GM15510 (cell line): Measurements from ENCODE around the gene WNT4.

Experiments used
- POLR2A ChIP-seq: IDR thresholded peaks from 3 replicates; pipeline ENCODE4 v1.6.1; 2011; ENCODE audit warnings: borderline replicate concordance; ENCODE audit not compliant: insufficient read length; ENCODE audit errors: extremely low read depth

WNT4 gene

DNA sequence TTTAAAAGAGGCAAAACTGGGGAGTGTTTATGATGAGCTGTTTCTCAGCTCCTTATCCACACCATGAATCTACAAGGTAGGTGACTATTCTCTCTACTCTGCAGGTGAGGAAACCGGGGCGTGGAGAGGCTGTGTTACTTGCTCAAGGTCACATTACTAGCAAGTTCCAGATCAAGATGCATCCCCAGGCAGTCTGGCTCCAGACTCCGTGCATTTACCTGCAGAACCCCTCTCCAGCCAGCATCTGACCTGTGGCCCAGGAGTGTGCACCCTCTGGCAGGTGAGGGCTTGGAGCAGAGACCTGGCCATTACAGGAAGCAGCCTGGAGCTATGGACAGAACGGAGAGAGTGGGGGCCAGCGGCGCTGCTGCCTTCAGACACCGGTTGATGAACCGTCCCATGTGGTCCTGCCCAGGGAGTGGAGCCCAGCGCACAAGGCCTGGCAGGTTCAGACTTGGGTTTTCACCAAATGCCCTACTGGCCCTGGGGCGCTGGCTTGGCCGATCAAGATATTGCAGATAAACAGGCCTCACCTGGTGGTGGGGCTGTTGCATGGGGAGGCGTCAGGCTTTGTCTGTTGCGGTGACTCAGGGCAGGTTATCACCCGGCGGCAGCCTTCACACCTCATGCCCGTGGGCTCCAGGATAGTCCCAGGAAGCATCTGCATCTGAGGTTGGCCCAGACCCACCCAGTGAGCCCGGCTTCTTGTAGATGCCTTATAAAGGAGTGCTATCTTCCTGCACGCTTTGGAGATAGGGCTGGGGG is 29.2 kb upstream of the WNT4 start:
- no peak for TF ChIP-seq POLR2A

DNA sequence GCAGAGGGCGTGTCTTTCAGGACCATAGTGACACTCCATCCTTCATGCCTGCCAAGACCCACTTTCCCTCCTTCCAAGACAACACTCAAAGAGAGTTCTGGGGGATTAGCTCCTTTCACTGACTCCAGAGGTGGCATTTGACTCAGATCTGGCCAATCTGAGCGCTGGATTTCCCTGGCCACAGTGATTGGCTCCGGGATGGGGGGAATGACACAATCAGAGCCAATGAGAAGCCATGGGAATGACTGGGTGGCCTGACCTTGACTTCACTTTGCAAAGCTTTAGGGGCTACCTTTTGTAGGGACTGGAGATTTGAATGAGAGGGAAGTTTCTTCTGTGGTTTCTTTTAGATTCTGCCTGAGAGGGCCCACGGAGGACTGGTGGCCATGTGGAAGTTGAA is 26.9 kb upstream of the WNT4 start:
- TF ChIP-seq POLR2A = no peak

- TF ChIP-seq POLR2A = no peak
Measured at GRCh38 chr1:22168412-22168973, 25.6 kb upstream of the WNT4 start.

GRCh38 chr1:22166439-22166838 is 23.5 kb upstream of the WNT4 start:
- no peak for TF ChIP-seq POLR2A

- TF ChIP-seq POLR2A = no peak
Measured at GRCh38 chr1:22164841-22165808, 22.2 kb upstream of the WNT4 start.

GRCh38 chr1:22163564-22163963 is 20.7 kb upstream of the WNT4 start:
- TF ChIP-seq POLR2A = no peak

DNA sequence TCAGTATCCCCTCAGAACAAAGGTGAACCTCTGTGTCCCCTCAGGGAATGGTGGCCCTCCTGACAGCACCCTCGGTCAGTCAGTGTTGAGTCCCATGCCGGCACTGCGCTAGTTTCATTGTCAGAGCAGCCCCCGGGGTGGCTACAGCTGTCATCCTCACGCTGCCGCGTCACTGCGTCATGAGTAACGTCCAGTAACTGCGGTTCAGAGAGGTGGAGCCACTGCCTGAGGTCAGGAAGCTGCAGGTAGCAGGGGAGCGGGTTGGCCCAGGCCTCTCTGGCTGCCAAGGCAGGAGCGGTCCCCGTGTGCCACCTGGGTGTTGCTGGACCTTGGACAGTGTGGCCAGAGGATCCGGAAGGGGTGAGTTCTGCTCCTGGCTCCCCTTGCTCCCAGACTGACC is 20.2 kb upstream of the WNT4 start:
- TF ChIP-seq POLR2A = no peak

DNA sequence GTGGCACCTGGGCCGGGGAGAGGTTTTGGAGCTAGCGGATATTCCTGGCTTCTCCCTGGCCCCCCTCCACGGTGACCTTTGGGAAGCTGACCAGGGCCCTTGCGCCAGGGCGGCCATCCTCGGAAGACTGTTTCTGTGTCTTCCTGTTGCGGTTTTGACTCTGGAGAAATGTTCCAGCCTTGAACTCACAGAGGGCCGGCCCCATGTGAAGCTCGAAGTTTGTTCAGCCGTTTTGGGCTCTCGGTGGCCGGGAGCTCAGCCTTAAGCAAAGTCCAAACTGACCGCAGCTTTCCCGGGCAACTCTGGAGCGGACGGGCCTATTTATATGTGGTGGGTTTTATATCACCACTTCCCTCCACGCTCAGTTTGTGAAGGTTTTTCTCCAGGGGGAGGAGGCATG is 17.0 kb upstream of the WNT4 start:
- TF ChIP-seq POLR2A = no peak

- TF ChIP-seq POLR2A = no peak
Measured at GRCh38 chr1:22158654-22159053, 15.8 kb upstream of the WNT4 start.

GRCh38 chr1:22157359-22157966 is 14.6 kb upstream of the WNT4 start:
- TF ChIP-seq POLR2A = no peak

DNA sequence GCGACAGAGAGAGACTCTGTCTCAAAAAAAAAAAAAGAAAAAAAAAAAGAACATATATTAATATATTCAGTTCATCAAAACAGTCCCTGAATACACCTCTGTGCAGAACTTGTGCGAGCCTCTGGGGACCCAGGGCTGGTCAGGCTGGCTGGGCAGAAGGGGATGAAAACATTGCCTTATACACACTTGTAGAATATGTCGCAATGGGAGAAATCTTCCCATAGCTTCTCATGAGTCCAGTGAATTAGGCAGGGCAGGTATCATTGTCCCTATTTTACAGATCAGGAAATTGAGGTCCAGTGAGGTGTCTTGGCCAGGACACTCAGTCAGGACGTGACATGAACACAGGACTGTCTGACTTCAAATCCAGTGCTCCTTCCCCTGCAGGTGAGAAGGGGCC is 12.6 kb upstream of the WNT4 start:
- no peak for TF ChIP-seq POLR2A

GRCh38 chr1:22154626-22155025 is 11.7 kb upstream of the WNT4 start:
- TF ChIP-seq POLR2A = no peak

DNA sequence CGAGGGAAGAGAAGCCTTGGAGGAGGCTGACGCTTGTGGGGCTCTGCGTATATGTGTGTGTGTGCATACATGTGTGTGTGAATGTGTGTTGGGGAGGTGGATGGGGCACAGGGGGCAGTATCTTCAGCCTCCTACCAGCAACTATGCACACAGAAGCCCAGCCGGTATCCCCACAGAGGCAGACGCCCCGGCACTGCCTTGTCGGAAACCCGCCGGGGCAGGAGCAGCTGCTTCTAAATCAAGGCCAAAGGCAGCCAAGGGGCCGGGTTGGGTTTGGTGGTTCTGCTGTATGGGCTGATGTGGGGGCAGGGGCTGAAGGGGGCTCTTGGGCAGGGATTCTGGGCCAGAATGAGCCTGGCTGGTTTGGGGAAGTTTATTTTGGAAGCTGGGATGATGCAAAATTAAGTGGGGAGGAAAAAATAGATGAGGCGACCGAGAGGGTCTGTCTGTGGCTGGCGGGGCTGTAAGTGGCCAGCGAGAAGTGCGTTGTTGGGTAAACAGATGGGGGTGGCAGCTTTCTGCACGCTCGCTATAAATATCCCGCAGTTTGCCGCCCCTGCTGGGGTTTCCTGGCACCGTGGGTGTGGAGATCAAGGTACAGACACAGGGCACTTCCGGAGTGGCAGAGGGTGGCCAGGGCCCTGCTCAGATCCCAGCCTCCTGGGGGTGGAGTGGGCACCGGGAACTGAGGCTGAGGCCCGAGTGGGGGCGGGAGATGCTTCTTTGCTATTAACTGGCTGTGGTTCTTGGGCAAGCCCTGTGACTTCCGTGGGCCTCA is 11.0 kb upstream of the WNT4 start:
- no peak for TF ChIP-seq POLR2A

DNA sequence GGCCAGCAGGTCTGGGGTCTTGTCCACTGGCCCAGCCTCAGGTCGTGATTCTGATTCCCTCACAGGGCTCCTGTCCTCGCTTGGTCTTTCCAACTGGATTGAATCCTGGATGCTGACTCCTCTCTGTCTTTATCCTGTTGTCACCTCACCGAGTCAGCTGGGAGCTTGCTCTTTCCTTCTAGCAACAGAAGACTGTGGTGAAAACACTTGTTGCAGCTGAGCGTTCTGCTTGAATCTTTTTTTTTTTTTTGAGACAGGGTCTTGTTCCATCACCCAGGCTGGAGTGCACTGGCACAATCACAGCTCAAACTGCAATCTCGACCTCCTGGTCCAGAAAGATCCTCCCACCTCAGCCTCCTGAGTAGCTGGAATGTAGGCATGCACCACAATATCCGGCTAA is 8.0 kb upstream of the WNT4 start:
- TF ChIP-seq POLR2A = no peak

GRCh38 chr1:22142315-22143064 is 407 bp downstream of the WNT4 start:
- no peak for TF ChIP-seq POLR2A
